Smooth muscle cell (in vitro differentiated cells): ENCODE data around the gene CCNY. TPM values are rescaled to one million over a fixed set of nuclear protein-coding genes. Genes with fewer than 3 reads are reported as not detected.

Source experiments
- DNase-seq: peaks from one replicate; lab custom pipeline; 2025; ENCODE audit not compliant: unreplicated experiment; lab: John Stamatoyannopoulos, UW
- H2AFZ ChIP-seq: fragments of 200-600 bp; sonication (generic); 2 replicates; pipeline ENCODE4 v1.6.0; 2016; ENCODE audit warnings: antibody characterized with exemption, low read depth, mild to moderate bottlenecking
- H3F3A ChIP-seq: fragments of 200-600 bp; sonication (generic); 2 replicates; pipeline ENCODE4 v1.6.0; 2017; ENCODE audit warnings: antibody characterized with exemption, low read depth
- H3K27ac ChIP-seq: fragments of 200-600 bp; sonication (generic); 2 replicates; pipeline ENCODE4 v1.5.1; 2016; ENCODE audit warnings: low read depth, mild to moderate bottlenecking
- H3K27me3 ChIP-seq: fragments of 200-600 bp; sonication (generic); 2 replicates; pipeline ENCODE4 v1.6.1; 2016; ENCODE audit warnings: low read depth, mild to moderate bottlenecking
- H3K36me3 ChIP-seq: fragments of 200-600 bp; sonication (generic); 2 replicates; pipeline ENCODE4 v1.5.1; 2016; ENCODE audit warnings: low read depth
- H3K4me1 ChIP-seq: fragments of 200-600 bp; sonication (generic); 2 replicates; pipeline ENCODE4 v1.5.1; 2016; ENCODE audit warnings: low read depth
- H3K4me2 ChIP-seq: fragments of 200-600 bp; sonication (generic); 2 replicates; pipeline ENCODE4 v1.6.0; 2016; ENCODE audit warnings: mild to moderate bottlenecking
- H3K4me3 ChIP-seq: fragments of 200-600 bp; sonication (generic); 2 replicates; pipeline ENCODE4 v1.5.1; 2016; ENCODE audit warnings: mild to moderate bottlenecking
- H3K79me2 ChIP-seq: fragments of 200-600 bp; sonication (generic); 2 replicates; pipeline ENCODE4 v1.6.0; 2016; ENCODE audit warnings: low read depth, mild to moderate bottlenecking
- H3K9ac ChIP-seq: fragments of 200-600 bp; sonication (generic); 2 replicates; pipeline ENCODE4 v1.6.0; 2016; ENCODE audit warnings: low read depth
- H3K9me3 ChIP-seq: fragments of 200-600 bp; sonication (generic); replicated peaks from 2 replicates; pipeline ENCODE4 v1.5.1; 2016; ENCODE audit warnings: low read depth
- H4K20me1 ChIP-seq: fragments of 200-600 bp; sonication (generic); 2 replicates; pipeline ENCODE4 v1.6.0; 2016; ENCODE audit warnings: low read depth
- CTCF ChIP-seq: fragments of 200-600 bp; sonication (generic); IDR thresholded peaks from 2 replicates; pipeline ENCODE4 v1.5.1; 2017; ENCODE audit warnings: borderline replicate concordance, mild to moderate bottlenecking, antibody characterized with exemption; ENCODE audit not compliant: insufficient read depth, poor library complexity, severe bottlenecking
- WGBS: methylation state at CpG from one replicate; pipeline ENCODE4 v1.1.7; 2016; ENCODE audit warnings: low lambda C conversion rate; 5-methylcytosine and 5-hydroxymethylcytosine counted together
- polyA plus RNA-seq: library from polyadenylated mRNA; unstranded; fragments of >200 nt; fragmentation: Nextera tagmentation; extraction: Ambion mirVana; gene quantifications from 2 replicates; pipeline ENCODE4 v1.2.1, GENCODE V29; 2016
- total RNA-seq: library from RNA; depleted of rRNA; stranded (reverse); fragments of >200 nt; gene quantifications from 2 replicates; pipeline ENCODE4 v1.2.3, GENCODE V29; 2014

CCNY gene
- total and polyA plus RNA-seq, 2 experiments from 2014 or later, result 46.9 to 57.5 TPM

- peaks cover 7% of the 10 kb centered on the region for H3K4me1 ChIP-seq
- 97% methylated on average over 1 of the region's 1 CpG for WGBS
- H3K27ac ChIP-seq, result no peak overlapping the region
- no peak overlapping the region for H2AFZ ChIP-seq
- DNase-seq, result no peak
- H3K9me3 ChIP-seq, result no peaks in the 10 kb centered on the region
- no peak overlapping the region for H3K4me2 ChIP-seq
- H3K79me2 ChIP-seq, result peaks cover 43% of the 10 kb centered on the region
- no peak for TF ChIP-seq CTCF
- H3K9ac ChIP-seq, result no peak overlapping the region
- no peaks in the 10 kb centered on the region for H3K27me3 ChIP-seq
- peaks cover 86% of the 10 kb centered on the region for H4K20me1 ChIP-seq
- H3F3A ChIP-seq, result no peaks in the 10 kb centered on the region
- no peak overlapping the region for H3K4me3 ChIP-seq
- H3K36me3 ChIP-seq, result peaks cover 6% of the 10 kb centered on the region
Measured at GRCh38 chr10:35504132-35504531, 167.8 kb downstream of the CCNY start.

- Histone ChIP-seq H3F3A (no peaks in the 10 kb centered on the region), H4K20me1 (peaks cover 83% of the 10 kb centered on the region), H3K4me2 (no peak overlapping the region), H3K9me3 (no peaks in the 10 kb centered on the region), H3K36me3 (peaks cover 6% of the 10 kb centered on the region), H3K27ac (no peak overlapping the region), H3K4me1 (peaks cover 7% of the 10 kb centered on the region), H3K79me2 (peaks cover 36% of the 10 kb centered on the region), H3K9ac (no peak overlapping the region), H2AFZ (no peak overlapping the region), H3K4me3 (no peak overlapping the region), H3K27me3 (no peaks in the 10 kb centered on the region)
- WGBS, result 90% methylated on average over 3 of the region's 3 CpGs
- TF ChIP-seq CTCF, result no peak
- no peak for DNase-seq
Measured at GRCh38 chr10:35505241-35505873, 169.0 kb downstream of the CCNY start.

GRCh38 chr10:35506741-35507140 is 170.4 kb downstream of the CCNY start:
- Histone ChIP-seq H3K4me1 (peaks cover 7% of the 10 kb centered on the region), H3K79me2 (peaks cover 28% of the 10 kb centered on the region), H3K27me3 (no peaks in the 10 kb centered on the region), H3K4me2 (no peak overlapping the region), H3F3A (no peaks in the 10 kb centered on the region), H3K36me3 (peaks cover 1% of the 10 kb centered on the region), H3K27ac (no peak overlapping the region), H3K4me3 (no peak overlapping the region), H3K9ac (no peak overlapping the region), H4K20me1 (peaks cover 83% of the 10 kb centered on the region), H2AFZ (no peak overlapping the region), H3K9me3 (no peaks in the 10 kb centered on the region)
- no peak for DNase-seq
- TF ChIP-seq CTCF, result no peak

- H3K9ac ChIP-seq, result no peak overlapping the region
- H3F3A ChIP-seq, result no peaks in the 10 kb centered on the region
- peaks cover 83% of the 10 kb centered on the region for H4K20me1 ChIP-seq
- H3K9me3 ChIP-seq, result no peaks in the 10 kb centered on the region
- H3K4me2 ChIP-seq, result no peak overlapping the region
- H3K27ac ChIP-seq, result no peak overlapping the region
- H3K27me3 ChIP-seq, result no peaks in the 10 kb centered on the region
- H3K36me3 ChIP-seq, result no peaks in the 10 kb centered on the region
- H3K4me1 ChIP-seq, result peaks cover 7% of the 10 kb centered on the region
- H3K79me2 ChIP-seq, result peaks cover 36% of the 10 kb centered on the region
- no peak overlapping the region for H3K4me3 ChIP-seq
- WGBS, result 98% methylated on average over 8 of the region's 8 CpGs
- no peak overlapping the region for H2AFZ ChIP-seq
- no peak for DNase-seq
- no peak for TF ChIP-seq CTCF
Measured at GRCh38 chr10:35507519-35508109, 171.3 kb downstream of the CCNY start.
